RWPE2 (cell line): ENCODE data around the gene ABCC3.

ENCODE experiments used
- ATAC-seq: fragments of 200-7000 bp; cut with Tn5 transposase; 3 replicates; pipeline ENCODE4 v1.9.1; 2021; ENCODE audit warnings: low read depth
- DNase-seq: peaks from one replicate; pipeline ENCODE4 v3.0.0-alpha.2; 2020; ENCODE audit warnings: low spot score
- H3K27ac ChIP-seq: fragments of 450-650 bp; 2 replicates; pipeline ENCODE4 v1.5.1; 2017; ENCODE audit warnings: mild to moderate bottlenecking; ENCODE audit not compliant: poor library complexity, severe bottlenecking
- H3K27me3 ChIP-seq: fragments of 250-450 bp; sonication (Bioruptor Pico); 2 replicates; pipeline ENCODE4 v1.5.1; 2021; ENCODE audit warnings: mild to moderate bottlenecking, moderate library complexity; ENCODE audit not compliant: insufficient read depth, poor library complexity, severe bottlenecking
- H3K36me3 ChIP-seq: fragments of 250-450 bp; sonication (Bioruptor Pico); 2 replicates; pipeline ENCODE4 v1.5.1; 2020; ENCODE audit warnings: low read depth, mild to moderate bottlenecking, moderate library complexity
- H3K4me1 ChIP-seq: fragments of 250-450 bp; sonication (Bioruptor Pico); 2 replicates; pipeline ENCODE4 v1.5.1; 2021; ENCODE audit warnings: mild to moderate bottlenecking, moderate library complexity; ENCODE audit not compliant: insufficient read depth, poor library complexity, severe bottlenecking
- H3K4me3 ChIP-seq: fragments of 250-450 bp; sonication (Bioruptor Pico); 2 replicates; pipeline ENCODE4 v1.5.1; 2021; ENCODE audit warnings: mild to moderate bottlenecking, moderate library complexity; ENCODE audit not compliant: severe bottlenecking
- H3K9me3 ChIP-seq: fragments of 250-450 bp; sonication (Bioruptor Pico); 2 replicates; pipeline ENCODE4 v1.5.1; 2021; ENCODE audit warnings: mild to moderate bottlenecking, moderate library complexity; ENCODE audit not compliant: severe bottlenecking
- TF ChIP-seq, protein P1 (sequence below): fragments of 450-650 bp; IDR thresholded peaks from one replicate; pipeline ENCODE4 v1.5.1; 2017; ENCODE audit warnings: mild to moderate bottlenecking, moderate library complexity; ENCODE audit not compliant: poor library complexity, severe bottlenecking

ABCC3 gene

DNA sequence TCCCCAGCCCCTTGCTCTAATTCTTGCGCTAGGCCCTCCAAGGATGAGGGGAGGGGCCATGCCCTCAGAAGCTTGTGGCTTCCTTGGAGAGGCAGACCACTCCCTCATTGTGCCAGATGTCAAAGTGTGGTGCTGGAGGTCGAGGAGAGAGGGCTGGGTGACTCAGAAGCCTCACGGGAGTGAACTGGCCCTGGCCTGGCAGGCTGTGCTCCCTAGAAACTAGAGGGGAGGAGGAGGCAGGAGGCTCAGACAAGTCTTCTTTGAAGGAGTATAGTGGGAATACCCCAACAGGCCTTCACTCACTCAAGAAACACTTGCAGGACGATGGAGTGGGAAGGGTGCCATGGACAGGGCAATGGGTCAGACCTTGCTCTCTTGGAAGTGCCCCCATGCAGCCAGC lies 54.6 kb downstream of the ABCC3 start:
- peak; percentile 28; the same call in 2 of the 3 replicates for ATAC-seq
- H3K4me1 ChIP-seq = peaks cover 36% of the 10 kb centered on the region
- H3K9me3 ChIP-seq = no peaks in the 10 kb centered on the region
- H3K27ac ChIP-seq = peak overlapping the region; percentile 7
- DNase-seq = no peak
- TF ChIP-seq, protein P1, sequence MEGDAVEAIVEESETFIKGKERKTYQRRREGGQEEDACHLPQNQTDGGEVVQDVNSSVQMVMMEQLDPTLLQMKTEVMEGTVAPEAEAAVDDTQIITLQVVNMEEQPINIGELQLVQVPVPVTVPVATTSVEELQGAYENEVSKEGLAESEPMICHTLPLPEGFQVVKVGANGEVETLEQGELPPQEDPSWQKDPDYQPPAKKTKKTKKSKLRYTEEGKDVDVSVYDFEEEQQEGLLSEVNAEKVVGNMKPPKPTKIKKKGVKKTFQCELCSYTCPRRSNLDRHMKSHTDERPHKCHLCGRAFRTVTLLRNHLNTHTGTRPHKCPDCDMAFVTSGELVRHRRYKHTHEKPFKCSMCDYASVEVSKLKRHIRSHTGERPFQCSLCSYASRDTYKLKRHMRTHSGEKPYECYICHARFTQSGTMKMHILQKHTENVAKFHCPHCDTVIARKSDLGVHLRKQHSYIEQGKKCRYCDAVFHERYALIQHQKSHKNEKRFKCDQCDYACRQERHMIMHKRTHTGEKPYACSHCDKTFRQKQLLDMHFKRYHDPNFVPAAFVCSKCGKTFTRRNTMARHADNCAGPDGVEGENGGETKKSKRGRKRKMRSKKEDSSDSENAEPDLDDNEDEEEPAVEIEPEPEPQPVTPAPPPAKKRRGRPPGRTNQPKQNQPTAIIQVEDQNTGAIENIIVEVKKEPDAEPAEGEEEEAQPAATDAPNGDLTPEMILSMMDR = no peak
- H3K27me3 ChIP-seq = no peaks in the 10 kb centered on the region
- no peak overlapping the region for H3K4me3 ChIP-seq
- peaks cover 21% of the 10 kb centered on the region for H3K36me3 ChIP-seq

DNA sequence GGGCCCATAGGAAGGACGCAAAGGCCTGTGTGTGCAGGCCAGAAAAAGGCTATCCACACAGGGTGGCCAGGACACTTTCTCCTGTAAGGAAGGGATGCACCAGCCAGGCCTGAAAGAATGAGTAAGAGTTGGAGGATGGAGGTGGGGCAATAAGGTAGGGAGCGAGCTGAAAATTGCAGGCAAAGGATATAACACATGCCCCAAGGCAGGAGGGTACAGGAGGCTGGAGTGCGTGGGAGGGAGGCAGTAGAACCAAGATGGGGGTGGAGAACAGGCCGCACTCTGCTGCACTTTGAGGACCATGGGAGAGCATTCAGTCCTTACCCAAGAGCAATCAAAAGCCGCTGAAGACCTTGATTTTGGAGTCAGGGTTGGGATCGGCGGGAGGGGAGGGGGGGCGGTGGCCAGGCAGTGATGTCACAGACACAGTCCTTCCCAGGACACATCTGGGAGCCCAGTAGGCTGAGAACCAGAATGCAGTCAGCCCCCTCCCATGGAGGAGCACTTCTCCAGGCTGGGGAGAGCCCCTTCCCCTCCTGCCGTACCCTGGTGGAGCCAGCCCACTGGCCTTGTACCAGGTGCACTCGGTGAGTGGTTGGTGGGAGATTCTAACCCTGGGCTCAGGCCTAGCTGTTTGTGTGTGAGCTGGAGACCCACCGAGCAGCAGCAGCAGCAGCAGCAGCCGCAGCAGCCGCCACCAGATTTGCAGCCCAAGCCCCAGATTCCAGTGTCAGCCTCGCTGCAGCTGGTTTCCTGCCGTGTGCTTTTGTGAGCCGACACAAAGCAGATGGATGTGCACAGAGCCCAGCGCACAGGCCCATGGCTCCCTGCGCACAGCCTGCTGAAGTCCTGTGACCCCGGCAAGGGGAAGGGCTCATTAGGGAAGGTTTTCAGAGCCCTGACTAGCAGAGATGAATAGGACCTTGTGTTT lies 55.5 kb downstream of the ABCC3 start:
- H3K4me3 ChIP-seq = no peak overlapping the region
- H3K27me3 ChIP-seq = no peaks in the 10 kb centered on the region
- H3K27ac ChIP-seq = peak overlapping the region; percentile 7
- ATAC-seq (no peak), DNase-seq (no peak)
- no peaks in the 10 kb centered on the region for H3K9me3 ChIP-seq
- peaks cover 31% of the 10 kb centered on the region for H3K36me3 ChIP-seq
- TF ChIP-seq, protein P1 = no peak
- peaks cover 28% of the 10 kb centered on the region for H3K4me1 ChIP-seq

DNA sequence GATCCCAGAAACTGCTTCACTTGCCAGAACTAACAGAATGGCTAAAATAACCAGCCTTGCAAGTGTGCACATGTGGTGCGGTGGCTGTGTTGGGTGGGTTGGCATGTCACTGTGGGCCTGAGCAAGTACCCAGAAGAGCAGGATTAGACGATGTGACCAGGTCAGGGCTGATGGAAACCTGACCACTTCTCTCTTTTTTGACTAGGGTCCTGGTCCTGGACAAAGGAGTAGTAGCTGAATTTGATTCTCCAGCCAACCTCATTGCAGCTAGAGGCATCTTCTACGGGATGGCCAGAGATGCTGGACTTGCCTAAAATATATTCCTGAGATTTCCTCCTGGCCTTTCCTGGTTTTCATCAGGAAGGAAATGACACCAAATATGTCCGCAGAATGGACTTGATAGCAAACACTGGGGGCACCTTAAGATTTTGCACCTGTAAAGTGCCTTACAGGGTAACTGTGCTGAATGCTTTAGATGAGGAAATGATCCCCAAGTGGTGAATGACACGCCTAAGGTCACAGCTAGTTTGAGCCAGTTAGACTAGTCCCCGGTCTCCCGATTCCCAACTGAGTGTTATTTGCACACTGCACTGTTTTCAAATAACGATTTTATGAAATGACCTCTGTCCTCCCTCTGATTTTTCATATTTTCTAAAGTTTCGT lies 56.3 kb downstream of the ABCC3 start:
- peaks cover 26% of the 10 kb centered on the region for H3K4me1 ChIP-seq
- H3K36me3 ChIP-seq = peaks cover 39% of the 10 kb centered on the region
- H3K9me3 ChIP-seq = no peaks in the 10 kb centered on the region
- no peak for ATAC-seq
- H3K27ac ChIP-seq = no peak overlapping the region
- TF ChIP-seq, protein P1 = no peak
- no peaks in the 10 kb centered on the region for H3K27me3 ChIP-seq
- no peak overlapping the region for H3K4me3 ChIP-seq
- DNase-seq = no peak

DNA sequence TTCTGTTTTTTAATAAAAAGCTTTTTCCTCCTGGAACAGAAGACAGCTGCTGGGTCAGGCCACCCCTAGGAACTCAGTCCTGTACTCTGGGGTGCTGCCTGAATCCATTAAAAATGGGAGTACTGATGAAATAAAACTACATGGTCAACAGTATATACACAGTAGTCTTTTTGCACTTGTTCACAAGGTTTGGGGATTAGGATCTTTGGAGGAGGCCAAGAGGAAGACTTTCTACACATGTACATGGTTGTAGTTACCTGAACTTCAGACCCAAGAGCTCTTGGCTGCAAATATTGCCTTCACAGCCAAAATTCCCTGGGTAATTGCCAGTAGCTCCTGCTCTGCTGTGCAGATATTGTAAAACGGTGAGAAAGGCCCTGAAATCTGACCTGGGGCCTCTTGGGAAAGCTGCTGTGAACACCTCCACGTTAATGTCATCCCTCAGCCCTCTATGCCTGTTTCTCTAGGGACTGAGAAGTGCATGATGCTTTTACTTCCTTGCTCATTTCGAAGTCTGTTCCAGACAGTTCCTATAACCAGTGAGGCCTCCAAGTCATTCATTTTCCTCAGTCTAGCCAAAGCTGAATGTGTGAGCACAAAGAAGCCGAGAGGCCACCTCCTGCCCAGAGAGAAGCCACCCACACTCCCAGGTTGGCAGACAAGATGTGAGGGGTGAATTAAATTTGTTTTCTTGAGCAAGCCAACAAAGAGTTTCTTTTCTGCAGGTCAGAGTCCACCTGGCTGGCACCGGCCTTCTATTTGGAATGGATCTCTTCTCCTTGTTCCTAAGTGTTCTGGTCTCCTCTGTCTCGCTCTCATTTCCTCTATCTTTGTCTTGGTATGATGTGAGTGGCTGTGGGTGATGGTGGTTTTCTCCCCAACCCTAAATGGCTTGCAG lies 57.1 kb downstream of the ABCC3 start:
- peaks cover 19% of the 10 kb centered on the region for H3K4me1 ChIP-seq
- H3K27ac ChIP-seq = peak overlapping the region; percentile 32
- H3K4me3 ChIP-seq = no peak overlapping the region
- no peaks in the 10 kb centered on the region for H3K27me3 ChIP-seq
- TF ChIP-seq, protein P1 = no peak
- peaks cover 47% of the 10 kb centered on the region for H3K36me3 ChIP-seq
- ATAC-seq (no peak), DNase-seq (no peak)
- no peaks in the 10 kb centered on the region for H3K9me3 ChIP-seq
